SK-N-SH (cell line): Measurements from ENCODE around the gene SLC25A30. TPM values are rescaled to one million over a fixed set of nuclear protein-coding genes. Genes with fewer than 3 reads are reported as not detected.
"Not testable (repeated sequence)": the region's sequence is repeated elsewhere in the genome, so short reads cannot be mapped to it uniquely, and the experiment has no call there.

Source experiments
- CTCF ChIA-PET: fragments of 300-600, 350-600 bp; formaldehyde crosslinking; extraction: SDS; loops from one replicate; lab custom pipeline; 2021; lab: Yijun Ruan, JAX
- POLR2A ChIA-PET: fragments of 350-600 bp; sonication (Branson Sonifier 250); formaldehyde crosslinking; extraction: SDS; loops from one replicate; lab custom pipeline; 2020; ENCODE audit warnings: antibody characterized with exemption, inconsistent platforms; lab: Yijun Ruan, JAX
- DNase-seq: peaks from one replicate; pipeline ENCODE4 v3.0.0; 2012
- H2AFZ ChIP-seq: fragments of 200-600 bp; sonication (generic); 2 replicates; pipeline ENCODE4 v1.8.1; 2016; ENCODE audit warnings: antibody characterized with exemption, mild to moderate bottlenecking, low read depth
- H3F3A ChIP-seq: fragments of 200-600 bp; sonication (generic); replicated peaks from 2 replicates; pipeline ENCODE3; 2016; ENCODE audit warnings: antibody characterized with exemption, mild to moderate bottlenecking; ENCODE audit not compliant: insufficient read depth
- H3K27ac ChIP-seq, 2 experiments: fragments of 200-500 bp in 1 of 2; fragments of 200-600 bp in 1 of 2; sonication (Bioruptor generic) in 1 of 2; sonication (generic), shearing (Covaris generic) in 1 of 2; 2 replicates each; pipeline versions ENCODE4 v1.5.1 to v1.6.1; 2014 to 2016; ENCODE audit warnings: low read depth in 2 of 2, inconsistent platforms in 1 of 2, low read length in 1 of 2, mild to moderate bottlenecking in 1 of 2, mixed read lengths in 1 of 2
- H3K27me3 ChIP-seq: fragments of 200-600 bp; sonication (generic), shearing (Covaris generic); 2 replicates; pipeline ENCODE4 v1.6.1; 2016; ENCODE audit warnings: mixed run types; ENCODE audit not compliant: insufficient read depth
- H3K36me3 ChIP-seq, 2 experiments: fragments of 200-500 bp in 1 of 2; fragments of 200-600 bp in 1 of 2; sonication (Bioruptor generic) in 1 of 2; sonication (generic) in 1 of 2; replicated peaks in 1 of 2; 2 replicates each; pipeline versions ENCODE3 to v1.5.1; 2014 to 2016; ENCODE audit warnings: low read length in 1 of 2, mild to moderate bottlenecking in 1 of 2; ENCODE audit not compliant: insufficient read depth in 2 of 2, control insufficient read depth in 1 of 2
- H3K4me1 ChIP-seq, 2 experiments: fragments of 200-500 bp in 1 of 2; fragments of 200-600 bp in 1 of 2; sonication (Bioruptor generic) in 1 of 2; sonication (generic), shearing (Covaris generic) in 1 of 2; 2 replicates each; pipeline versions ENCODE4 v1.5.1 to v1.6.1; 2014 to 2016; ENCODE audit warnings: low read depth in 1 of 2, low read length in 1 of 2, mixed run types in 1 of 2; ENCODE audit not compliant: insufficient read depth in 2 of 2, control insufficient read depth in 1 of 2
- H3K4me2 ChIP-seq: fragments of 200-600 bp; sonication (generic), shearing (Covaris generic); 2 replicates; pipeline ENCODE4 v1.6.1; 2017; ENCODE audit warnings: mixed run types
- H3K4me3 ChIP-seq, 2 experiments: fragments of 200-500 bp in 1 of 2; fragments of 200-600 bp in 1 of 2; sonication (Bioruptor generic) in 1 of 2; sonication (generic), shearing (Covaris generic) in 1 of 2; 2 replicates each; pipeline versions ENCODE4 v1.5.1 to v1.8.1; 2014 to 2016; ENCODE audit warnings: low read depth in 2 of 2, inconsistent platforms in 1 of 2, low read length in 1 of 2, mild to moderate bottlenecking in 1 of 2, mixed read lengths in 1 of 2, moderate library complexity in 1 of 2
- H3K79me2 ChIP-seq: fragments of 200-600 bp; sonication (generic); 2 replicates; pipeline ENCODE4 v1.8.1; 2017; ENCODE audit warnings: mild to moderate bottlenecking; ENCODE audit not compliant: insufficient read depth
- H3K9ac ChIP-seq: fragments of 200-600 bp; sonication (generic); 2 replicates; pipeline ENCODE4 v1.6.1; 2017; ENCODE audit warnings: mixed run types
- H3K9me2 ChIP-seq: fragments of 200-600 bp; sonication (generic); 2 replicates; pipeline ENCODE4 v1.6.1; 2017; ENCODE audit warnings: mixed run types
- H3K9me3 ChIP-seq: fragments of 200-600 bp; sonication (generic); 2 replicates; pipeline ENCODE4 v1.6.1; 2017; ENCODE audit warnings: mixed run types, mild to moderate bottlenecking, moderate library complexity
- H4K20me1 ChIP-seq: fragments of 200-600 bp; sonication (generic); 2 replicates; pipeline ENCODE4 v1.6.1; 2017; ENCODE audit warnings: mild to moderate bottlenecking, mixed run types; ENCODE audit not compliant: insufficient read depth
- CHD2 ChIP-seq: fragments of 150-350 bp; IDR thresholded peaks from 2 replicates; pipeline ENCODE4 v1.6.1; 2018; ENCODE audit warnings: low read length; ENCODE audit not compliant: partially characterized antibody
- EZH2phosphoT487 ChIP-seq: fragments of 200-600 bp; sonication (generic); IDR thresholded peaks from 2 replicates; pipeline ENCODE4 v1.6.1; 2017; ENCODE audit warnings: low read depth, mixed run types, mild to moderate bottlenecking, antibody characterized with exemption, moderate library complexity, borderline replicate concordance
- FOSL2 ChIP-seq: IDR thresholded peaks from 2 replicates; pipeline ENCODE4 v1.4.0; 2012; ENCODE audit warnings: low read depth, mild to moderate bottlenecking, moderate library complexity, borderline replicate concordance
- GABPA ChIP-seq: IDR thresholded peaks from 2 replicates; pipeline ENCODE4 v1.4.0; 2012; ENCODE audit warnings: low read depth, mild to moderate bottlenecking
- JUND ChIP-seq: IDR thresholded peaks from 2 replicates; pipeline ENCODE4 v1.4.0; 2012
- MEF2A ChIP-seq: IDR thresholded peaks from 2 replicates; pipeline ENCODE4 v1.4.0; 2012; ENCODE audit warnings: low read depth, borderline replicate concordance
- NRF1 ChIP-seq: IDR thresholded peaks from 2 replicates; pipeline ENCODE4 v1.6.1; 2012; ENCODE audit warnings: low read depth, mild to moderate bottlenecking, low read length
- RAD21 ChIP-seq: IDR thresholded peaks from 2 replicates; pipeline ENCODE4 v1.6.1; 2012; ENCODE audit warnings: mild to moderate bottlenecking, low read length
- RXRA ChIP-seq: IDR thresholded peaks from 2 replicates; pipeline ENCODE4 v1.4.0; 2012; ENCODE audit warnings: low read depth, mild to moderate bottlenecking, borderline replicate concordance
- WGBS: methylation state at CpG from one replicate; pipeline ENCODE4 v1.1.6; 2017; ENCODE audit warnings: low lambda C conversion rate; 5-methylcytosine and 5-hydroxymethylcytosine counted together
- polyA plus RNA-seq, 3 experiments: library from polyadenylated mRNA; depleted of rRNA; stranded (reverse); fragments of >200 nt; gene quantifications; 2 replicates each; pipeline ENCODE4 v1.2.3, GENCODE V29; 2012
- TF ChIP-seq, protein P1 (sequence below): fragments of 150-350 bp; IDR thresholded peaks from 2 replicates; pipeline ENCODE4 v1.6.1; 2017; ENCODE audit warnings: antibody characterized with exemption, low read length, low read depth, borderline replicate concordance
- TF ChIP-seq, protein P2 (sequence below): fragments of 150-350 bp; IDR thresholded peaks from 2 replicates; pipeline ENCODE4 v1.6.1; 2016; ENCODE audit warnings: mild to moderate bottlenecking, low read depth, low read length
- TF ChIP-seq, protein P3 (sequence below): IDR thresholded peaks from 2 replicates; pipeline ENCODE4 v1.4.0; 2012; ENCODE audit warnings: low read depth, borderline replicate concordance
- TF ChIP-seq, protein P4 (sequence below): IDR thresholded peaks from 2 replicates; pipeline ENCODE4; 2012

Gene SLC25A30
- polyA plus RNA-seq, 1 of the 3 experiments (the other 2 are of a cell fraction): 9.6 TPM

DNA sequence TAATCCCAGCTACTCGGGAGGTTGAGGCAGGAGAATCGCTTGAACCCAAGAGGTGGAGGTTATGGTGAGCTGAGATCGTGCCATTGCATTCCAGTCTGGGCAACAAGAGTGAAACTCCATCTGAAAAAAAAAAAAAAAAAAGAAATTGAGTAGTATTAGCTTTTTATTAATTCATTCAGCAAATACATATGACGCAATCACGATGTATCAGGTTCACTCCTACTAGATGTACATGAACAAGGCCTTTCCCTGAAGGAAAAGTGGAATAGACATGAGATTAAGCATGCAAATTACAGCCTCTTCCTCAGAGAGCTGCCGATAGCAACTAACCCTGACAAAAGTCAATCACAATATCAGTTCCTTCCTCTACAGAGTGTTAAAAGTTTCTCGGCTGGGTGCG, 68.0 kb downstream of the SLC25A30 start:
- TF ChIP-seq CHD2 (no peak), EZH2phosphoT487 (no peak), MEF2A (no peak), FOSL2 (no peak), NRF1 (no peak), JUND (no peak), RAD21 (no peak), GABPA (no peak), RXRA (no peak)
- TF ChIP-seq, protein P1, sequence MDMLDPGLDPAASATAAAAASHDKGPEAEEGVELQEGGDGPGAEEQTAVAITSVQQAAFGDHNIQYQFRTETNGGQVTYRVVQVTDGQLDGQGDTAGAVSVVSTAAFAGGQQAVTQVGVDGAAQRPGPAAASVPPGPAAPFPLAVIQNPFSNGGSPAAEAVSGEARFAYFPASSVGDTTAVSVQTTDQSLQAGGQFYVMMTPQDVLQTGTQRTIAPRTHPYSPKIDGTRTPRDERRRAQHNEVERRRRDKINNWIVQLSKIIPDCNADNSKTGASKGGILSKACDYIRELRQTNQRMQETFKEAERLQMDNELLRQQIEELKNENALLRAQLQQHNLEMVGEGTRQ: no peak
- TF ChIP-seq, protein P2, sequence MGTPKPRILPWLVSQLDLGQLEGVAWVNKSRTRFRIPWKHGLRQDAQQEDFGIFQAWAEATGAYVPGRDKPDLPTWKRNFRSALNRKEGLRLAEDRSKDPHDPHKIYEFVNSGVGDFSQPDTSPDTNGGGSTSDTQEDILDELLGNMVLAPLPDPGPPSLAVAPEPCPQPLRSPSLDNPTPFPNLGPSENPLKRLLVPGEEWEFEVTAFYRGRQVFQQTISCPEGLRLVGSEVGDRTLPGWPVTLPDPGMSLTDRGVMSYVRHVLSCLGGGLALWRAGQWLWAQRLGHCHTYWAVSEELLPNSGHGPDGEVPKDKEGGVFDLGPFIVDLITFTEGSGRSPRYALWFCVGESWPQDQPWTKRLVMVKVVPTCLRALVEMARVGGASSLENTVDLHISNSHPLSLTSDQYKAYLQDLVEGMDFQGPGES: no peak
- TF ChIP-seq, protein P3, sequence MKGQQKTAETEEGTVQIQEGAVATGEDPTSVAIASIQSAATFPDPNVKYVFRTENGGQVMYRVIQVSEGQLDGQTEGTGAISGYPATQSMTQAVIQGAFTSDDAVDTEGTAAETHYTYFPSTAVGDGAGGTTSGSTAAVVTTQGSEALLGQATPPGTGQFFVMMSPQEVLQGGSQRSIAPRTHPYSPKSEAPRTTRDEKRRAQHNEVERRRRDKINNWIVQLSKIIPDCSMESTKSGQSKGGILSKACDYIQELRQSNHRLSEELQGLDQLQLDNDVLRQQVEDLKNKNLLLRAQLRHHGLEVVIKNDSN: no peak
- TF ChIP-seq, all 33 proteins: peak for 0
- ChIA-PET POLR2A (no interaction called here), CTCF (interaction anchor here (2.9 kb wide), 1 partner anchor 44 kb away, joined by 7 read pairs; no protein-coding TSS in a partner anchor)
- peaks cover 3% of the 10 kb centered on the region; the same call in 1 of the 2 replicates for H3K79me2 ChIP-seq
- no peak overlapping the region for H3K4me3 ChIP-seq
- H3K4me1 ChIP-seq: no peaks in the 10 kb centered on the region
- peaks cover 7% of the 10 kb centered on the region for H3F3A ChIP-seq
- no peaks in the 10 kb centered on the region for H3K9me2 ChIP-seq
- 97% methylated on average over 8 of the region's 8 CpGs for WGBS
- no peak overlapping the region for H3K9ac ChIP-seq
- DNase-seq: no peak
- H3K27me3 ChIP-seq: no peaks in the 10 kb centered on the region
- no peak overlapping the region for H3K27ac ChIP-seq
- no peaks in the 10 kb centered on the region for H3K9me3 ChIP-seq
- no peaks in the 10 kb centered on the region for H4K20me1 ChIP-seq
- peaks cover 2 to 45% of the 10 kb centered on the region in 2 experiments for H3K36me3 ChIP-seq
- no peak overlapping the region for H2AFZ ChIP-seq
- no peak overlapping the region for H3K4me2 ChIP-seq

DNA sequence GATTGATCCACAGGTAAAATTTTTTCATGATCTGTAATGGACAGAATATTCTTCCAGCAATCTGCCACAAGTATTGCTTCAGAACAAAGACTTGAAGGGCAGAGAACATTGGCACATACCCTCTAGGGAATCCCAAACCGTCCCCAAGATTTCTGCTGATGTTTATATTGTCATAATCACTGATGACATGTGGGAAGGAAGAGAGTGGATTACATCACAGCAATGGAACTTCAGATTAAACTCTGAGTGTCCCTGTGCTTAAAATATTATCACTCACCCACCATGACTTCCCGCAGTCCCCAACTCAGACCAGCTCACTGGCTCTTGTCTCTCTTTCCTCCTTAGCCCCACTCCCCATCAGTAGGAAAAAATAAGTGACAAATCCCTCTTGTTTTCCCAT, 68.7 kb downstream of the SLC25A30 start:
- Histone ChIP-seq H3K9me2 (no peaks in the 10 kb centered on the region), H3K27ac (peak overlapping the region in 1 of 2 experiments; percentile 7; a peak in 1 of 4 replicates), H3K4me3 (no peak overlapping the region), H3F3A (peaks cover 7% of the 10 kb centered on the region), H3K4me2 (no peak overlapping the region), H3K27me3 (no peaks in the 10 kb centered on the region), H3K4me1 (no peaks in the 10 kb centered on the region), H4K20me1 (no peaks in the 10 kb centered on the region), H3K9me3 (no peaks in the 10 kb centered on the region), H3K9ac (0 out of 2 replicates have a peak overlapping the region, but pooled peaks have one; percentile 18), H3K79me2 (peaks cover 9% of the 10 kb centered on the region; the same call in 1 of the 2 replicates), H2AFZ (no peak overlapping the region), H3K36me3 (peaks cover 2 to 43% of the 10 kb centered on the region in 2 experiments)
- no peak for TF ChIP-seq FOSL2
- TF ChIP-seq, protein P4, sequence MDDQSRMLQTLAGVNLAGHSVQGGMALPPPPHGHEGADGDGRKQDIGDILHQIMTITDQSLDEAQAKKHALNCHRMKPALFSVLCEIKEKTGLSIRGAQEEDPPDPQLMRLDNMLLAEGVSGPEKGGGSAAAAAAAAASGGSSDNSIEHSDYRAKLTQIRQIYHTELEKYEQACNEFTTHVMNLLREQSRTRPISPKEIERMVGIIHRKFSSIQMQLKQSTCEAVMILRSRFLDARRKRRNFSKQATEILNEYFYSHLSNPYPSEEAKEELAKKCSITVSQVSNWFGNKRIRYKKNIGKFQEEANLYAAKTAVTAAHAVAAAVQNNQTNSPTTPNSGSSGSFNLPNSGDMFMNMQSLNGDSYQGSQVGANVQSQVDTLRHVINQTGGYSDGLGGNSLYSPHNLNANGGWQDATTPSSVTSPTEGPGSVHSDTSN: peak; percentile 12; the same call in 1 of the 2 replicates
- TF ChIP-seq, protein P3: no peak
- POLR2A ChIA-PET: no interaction called here
- DNase-seq: no peak
- WGBS: 42% methylated on average over 2 of the region's 2 CpGs
- CTCF ChIA-PET: interaction anchor here (0.9 to 2.9 kb wide), 3 partner anchors 9 to 339 kb away, joined by 3 to 7 read pairs (median 3); no protein-coding TSS in a partner anchor

DNA sequence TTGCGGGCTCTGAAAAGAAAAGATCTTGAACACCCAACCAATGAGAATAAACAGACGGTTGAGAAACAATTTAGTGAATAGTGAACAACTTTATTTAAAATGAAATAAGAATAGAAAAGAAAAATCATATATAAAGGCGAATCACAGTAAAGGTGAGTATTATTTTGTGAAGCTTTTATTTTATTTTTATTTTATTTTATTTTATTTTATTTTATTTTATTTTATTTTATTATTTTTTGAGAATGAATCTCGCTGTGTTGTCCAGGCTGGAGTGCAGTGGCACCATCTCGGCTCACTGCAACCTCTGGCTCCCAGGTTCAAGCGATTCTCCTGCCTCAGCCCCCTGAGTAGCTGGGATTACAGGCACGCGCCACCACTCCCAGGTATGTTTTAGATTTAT, 74.1 kb downstream of the SLC25A30 start:
- H3K79me2 ChIP-seq: peaks cover 56% of the 10 kb centered on the region

More for the DNA sequence above, 74.1 kb downstream of the SLC25A30 start:
- POLR2A ChIA-PET, H3K27me3 ChIP-seq, H3K27ac ChIP-seq, H3K4me3 ChIP-seq, H3K4me2 ChIP-seq, CTCF ChIA-PET, H2AFZ ChIP-seq, H3K9me2 ChIP-seq, H3K9ac ChIP-seq, DNase-seq, H3K9me3 ChIP-seq: not testable (repeated sequence)
- H4K20me1 ChIP-seq: peaks cover 15% of the 10 kb centered on the region
- peaks cover 14 to 36% of the 10 kb centered on the region in 2 experiments for H3K36me3 ChIP-seq
- H3F3A ChIP-seq: peaks cover 20% of the 10 kb centered on the region
- H3K4me1 ChIP-seq: peaks cover 3 to 14% of the 10 kb centered on the region in 2 experiments; a peak in 3 of 4 replicates
- 97% methylated on average over 8 of the region's 8 CpGs for WGBS
